Measurements from ENCODE around the gene TRMT1.
A peak's percentile ranks its signal among the peaks of the same experiment; 100 is the strongest.

TRMT1 gene

DNA sequence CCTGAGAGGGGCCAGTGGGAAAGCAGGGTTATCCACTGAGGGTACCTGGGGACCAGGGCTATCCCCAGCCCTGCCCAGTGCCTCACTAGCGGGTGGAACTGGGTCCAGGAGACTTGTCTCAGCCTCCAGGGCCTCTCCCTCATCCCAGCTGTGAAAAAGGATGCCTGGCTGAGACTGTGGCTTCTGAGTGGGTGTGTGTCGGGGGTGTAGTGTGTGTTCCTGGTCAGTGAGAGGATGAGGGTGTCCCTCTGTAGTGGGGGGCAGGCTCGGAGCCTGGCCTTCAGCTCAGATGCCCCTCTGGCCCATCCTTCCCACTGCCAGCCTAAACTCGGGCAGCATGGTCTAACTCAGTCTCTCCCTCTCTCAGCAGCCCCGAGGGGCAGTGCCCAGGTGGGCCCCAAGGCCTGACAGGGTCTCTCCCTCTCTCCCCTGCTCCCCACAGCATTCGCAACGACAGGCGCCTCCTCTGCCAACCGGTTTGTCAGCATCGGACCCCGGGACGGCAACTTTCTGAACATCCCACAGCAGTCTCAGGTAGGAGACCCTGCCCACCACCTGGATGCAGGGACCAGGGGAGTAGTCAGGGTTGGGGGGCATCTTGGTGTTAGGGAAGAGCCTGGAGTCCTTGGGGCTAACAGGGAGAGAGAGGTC, 26.6 kb downstream of the TRMT1 start:
- DNase-seq, result no peak

DNA sequence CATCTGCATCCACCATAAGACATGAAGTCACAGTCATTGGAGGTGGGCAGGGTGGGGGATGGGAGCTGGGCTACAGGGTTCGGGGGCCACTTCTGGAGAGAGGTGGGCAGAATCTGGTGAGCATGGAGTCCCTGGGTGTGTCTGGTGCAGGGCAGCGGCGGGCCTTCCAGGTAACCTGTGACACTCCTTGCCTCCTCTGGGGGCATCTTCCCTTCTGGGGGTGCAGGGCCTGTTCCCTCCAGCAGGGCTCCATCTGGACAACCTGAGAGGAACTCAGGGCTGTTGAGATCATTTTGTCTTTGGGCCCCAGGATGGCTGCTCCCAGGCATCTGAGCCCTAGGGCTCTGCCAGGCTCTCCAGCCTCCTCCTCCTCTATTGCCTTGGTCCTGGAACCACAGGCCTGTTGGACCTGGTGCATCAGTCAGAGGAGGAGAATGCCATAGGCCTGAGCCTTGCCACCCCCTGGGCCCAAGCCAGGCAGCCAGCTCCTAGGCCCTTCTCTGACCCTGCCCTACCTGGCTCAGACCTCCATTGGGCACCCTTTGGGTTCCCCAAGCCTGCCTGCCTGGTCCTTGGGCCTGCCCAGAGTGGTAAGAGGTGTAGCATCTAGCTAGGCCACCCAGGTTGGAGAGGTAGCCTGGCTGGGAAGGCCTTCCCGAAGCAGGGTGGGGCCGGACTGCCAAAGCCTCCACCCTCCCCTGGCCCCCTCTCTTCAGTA, 27.2 kb downstream of the TRMT1 start:
- no peak for DNase-seq

DNA sequence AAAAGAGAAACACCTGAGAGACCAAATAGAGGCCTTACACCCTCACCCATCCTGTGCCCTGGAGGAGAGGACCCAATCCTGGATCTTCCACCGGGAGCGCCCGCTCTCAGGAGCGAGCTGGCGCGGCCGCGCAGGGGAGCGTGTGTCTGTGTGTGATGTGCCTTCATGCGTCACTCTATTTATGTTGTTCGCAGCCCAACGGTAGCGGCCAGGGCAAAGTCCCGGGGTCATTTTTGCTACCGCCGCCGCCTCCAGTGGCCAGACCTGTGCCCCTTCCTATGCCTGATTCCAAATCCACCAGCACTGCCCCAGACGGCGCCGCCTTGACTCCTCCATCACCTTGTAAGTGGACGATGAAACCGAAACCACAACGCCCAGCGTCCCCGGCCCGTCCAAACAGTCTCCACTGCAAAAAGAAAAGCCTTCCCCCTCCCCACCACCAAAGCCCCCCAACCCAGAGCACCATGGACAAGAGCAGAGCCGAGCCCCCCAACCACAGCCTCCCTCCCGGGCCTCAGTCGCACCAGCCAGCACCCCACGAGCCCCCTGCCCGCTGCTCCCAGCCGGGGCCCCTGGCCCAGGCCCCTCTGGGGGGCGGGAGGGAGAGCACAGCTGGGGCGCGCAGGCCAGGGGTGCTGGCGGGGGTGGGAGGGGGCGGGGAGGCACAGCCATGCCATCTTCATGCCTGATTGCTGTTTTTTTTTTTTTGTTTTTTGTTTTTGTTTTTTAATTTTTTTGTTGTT, 28.6 kb downstream of the TRMT1 start:
- no peak for DNase-seq

DNA sequence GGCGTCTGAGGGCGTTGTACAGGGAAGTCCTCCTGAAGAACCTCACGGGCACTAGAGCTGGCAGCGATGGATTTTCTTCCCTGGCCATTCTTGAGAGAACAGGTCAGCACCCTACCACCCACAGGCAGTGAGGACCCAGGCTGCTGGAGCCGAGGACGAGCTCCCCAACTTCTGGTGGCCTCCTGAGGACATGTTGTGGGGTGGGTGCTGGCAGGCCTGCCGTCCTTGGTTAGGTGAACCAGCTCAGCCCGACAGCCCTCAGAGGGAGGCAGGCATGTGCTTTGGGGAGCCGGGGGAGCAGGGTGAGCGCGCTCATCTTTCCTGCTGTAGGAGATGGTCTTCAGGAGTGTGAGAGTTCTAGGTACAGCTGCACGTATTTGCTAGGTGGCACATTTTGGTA, 29.2 kb downstream of the TRMT1 start:
- no peak for DNase-seq

DNA sequence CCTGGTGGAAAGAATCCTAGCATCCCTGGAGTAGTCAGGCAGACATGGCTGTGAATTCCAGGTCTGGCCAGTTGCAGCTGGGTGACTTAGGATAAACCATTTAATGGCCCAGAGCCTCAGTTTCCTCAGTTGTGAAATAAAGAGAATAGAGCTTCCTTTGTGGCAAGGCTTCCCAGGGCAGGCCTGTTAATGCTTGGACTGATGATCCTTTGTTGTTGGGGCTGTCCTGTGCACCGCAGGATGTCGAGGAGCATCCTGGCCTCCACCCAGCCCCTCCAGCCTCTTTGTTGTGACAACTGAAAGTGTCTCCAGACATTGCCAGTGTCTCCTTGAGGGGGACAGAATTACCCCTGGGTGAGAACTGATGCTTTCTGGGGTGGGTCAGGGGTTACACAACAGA, 30.2 kb downstream of the TRMT1 start:
- no peak for DNase-seq

DNA sequence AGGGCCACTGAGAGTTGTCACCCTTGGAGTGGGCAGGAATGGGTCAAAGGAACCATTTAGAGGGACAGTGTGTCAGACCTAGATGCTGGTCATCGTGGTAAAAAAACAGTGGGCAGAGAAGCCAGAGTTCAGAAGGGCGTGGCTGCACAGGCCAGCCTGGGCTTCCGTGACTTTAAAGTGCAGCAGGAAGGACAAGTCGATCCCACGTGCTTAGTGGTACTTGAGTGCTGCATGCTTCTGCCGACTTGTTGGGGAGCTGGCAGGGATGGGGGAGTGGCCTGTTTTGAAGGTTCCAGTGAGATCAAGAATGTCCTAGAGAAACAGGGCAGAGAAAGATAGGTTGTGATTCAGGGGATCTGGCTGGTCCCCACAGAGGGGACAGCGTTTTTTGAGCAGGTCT, 30.9 kb downstream of the TRMT1 start:
- DNase-seq, result no peak

DNA sequence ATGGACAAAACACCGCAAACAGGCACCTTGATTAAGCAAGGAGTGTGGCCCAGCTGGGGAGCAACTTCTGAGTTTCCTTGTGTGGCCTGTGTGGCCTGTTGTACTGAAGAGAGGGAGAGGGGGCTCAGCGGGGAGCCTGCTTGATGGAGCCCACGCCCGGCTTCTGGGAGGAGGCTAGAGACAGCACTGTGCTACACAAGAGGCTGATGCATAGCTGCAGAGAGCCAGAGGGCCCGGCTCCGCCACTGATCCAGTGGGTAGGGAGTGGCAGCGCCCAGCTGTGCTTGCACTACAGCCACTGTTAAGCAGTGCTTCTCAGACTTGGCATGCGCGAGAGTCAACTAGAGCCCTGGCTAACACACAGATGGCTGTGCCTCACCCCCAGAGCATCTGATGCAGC, 32.9 kb downstream of the TRMT1 start:
- no peak for DNase-seq

DNA sequence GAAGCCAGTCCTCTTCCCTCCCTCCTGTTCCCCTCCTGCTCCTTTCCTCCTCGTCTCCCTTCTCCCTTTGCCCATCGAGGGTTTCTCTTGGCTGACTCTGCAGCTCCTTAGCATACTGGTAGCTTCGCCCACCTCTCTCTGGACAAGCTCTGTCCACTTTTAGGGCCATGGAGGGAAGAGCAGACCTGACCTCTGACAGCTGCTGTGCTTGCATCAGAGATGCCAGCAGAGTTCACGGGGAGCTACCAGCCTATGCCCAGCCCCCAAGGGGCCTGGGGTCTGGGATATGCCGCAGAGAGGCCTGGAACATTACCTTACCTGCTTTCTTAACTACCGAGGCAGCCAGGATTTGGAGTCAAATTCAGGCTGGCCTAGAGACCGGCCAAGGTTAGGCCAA, 33.5 kb downstream of the TRMT1 start:
- no peak for DNase-seq

DNA sequence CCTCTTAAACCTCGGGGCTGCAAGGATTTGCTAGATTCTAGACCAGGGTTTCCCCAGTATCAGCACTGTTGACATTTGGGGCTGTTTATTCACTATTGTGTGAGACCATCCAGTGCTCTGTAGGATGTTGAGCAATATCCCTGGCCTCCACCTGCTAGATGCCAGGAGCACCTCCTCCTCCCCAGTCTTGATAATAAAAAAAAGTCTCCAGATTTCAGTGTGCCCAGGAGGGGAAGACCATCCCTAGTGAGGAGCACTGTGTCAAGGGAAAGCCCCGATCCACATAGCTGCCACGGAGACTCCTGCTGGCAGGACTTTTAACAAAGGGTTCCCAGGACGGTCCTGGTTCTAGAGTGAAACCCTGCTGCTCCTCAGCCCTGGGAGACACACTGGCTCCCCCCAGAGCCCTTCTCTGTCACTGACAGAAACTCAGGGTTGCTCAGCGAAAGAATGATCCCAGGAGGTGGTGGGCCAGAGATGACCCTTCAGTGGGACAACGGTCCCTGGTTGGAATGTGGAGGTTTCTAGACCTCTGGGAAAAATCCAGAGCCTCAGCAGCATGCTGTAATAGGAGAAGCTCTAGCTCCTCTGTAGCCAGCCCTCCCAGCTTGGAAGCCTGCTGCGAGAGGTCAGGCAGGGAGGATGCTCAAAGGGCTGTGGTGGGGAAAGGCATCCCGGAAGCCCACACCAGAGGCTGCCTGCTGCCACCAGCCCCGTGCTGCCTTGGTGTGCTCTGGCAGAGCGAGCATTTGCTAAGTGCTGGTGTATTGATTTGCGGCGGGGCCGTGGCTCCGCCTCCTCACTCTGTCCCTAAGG, 34.1 kb downstream of the TRMT1 start:
- peak; percentile 77 for DNase-seq

DNA sequence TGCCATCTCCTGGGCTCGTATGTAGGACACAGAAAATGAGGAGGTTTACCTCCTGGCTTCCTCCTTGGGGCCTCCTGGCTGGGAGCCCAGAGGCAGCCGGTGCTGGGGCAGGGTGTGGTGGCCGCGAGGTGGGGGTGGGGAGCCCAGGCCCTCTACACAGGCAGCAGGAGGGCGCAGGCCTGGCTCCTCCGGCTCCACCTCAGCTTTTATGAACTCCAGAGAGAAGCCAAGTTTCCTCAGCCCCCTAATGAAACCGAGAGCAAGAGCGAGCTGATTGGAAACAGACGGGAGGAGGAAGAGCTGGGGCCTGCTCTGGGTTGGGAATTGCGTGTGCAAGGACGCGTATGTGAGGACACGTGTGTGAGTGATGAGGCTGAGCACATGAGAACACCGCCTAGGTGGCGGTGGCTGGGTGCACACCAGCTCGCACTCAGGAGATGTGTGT, 37.0 kb downstream of the TRMT1 start:
- peak; percentile 94 for DNase-seq

DNA sequence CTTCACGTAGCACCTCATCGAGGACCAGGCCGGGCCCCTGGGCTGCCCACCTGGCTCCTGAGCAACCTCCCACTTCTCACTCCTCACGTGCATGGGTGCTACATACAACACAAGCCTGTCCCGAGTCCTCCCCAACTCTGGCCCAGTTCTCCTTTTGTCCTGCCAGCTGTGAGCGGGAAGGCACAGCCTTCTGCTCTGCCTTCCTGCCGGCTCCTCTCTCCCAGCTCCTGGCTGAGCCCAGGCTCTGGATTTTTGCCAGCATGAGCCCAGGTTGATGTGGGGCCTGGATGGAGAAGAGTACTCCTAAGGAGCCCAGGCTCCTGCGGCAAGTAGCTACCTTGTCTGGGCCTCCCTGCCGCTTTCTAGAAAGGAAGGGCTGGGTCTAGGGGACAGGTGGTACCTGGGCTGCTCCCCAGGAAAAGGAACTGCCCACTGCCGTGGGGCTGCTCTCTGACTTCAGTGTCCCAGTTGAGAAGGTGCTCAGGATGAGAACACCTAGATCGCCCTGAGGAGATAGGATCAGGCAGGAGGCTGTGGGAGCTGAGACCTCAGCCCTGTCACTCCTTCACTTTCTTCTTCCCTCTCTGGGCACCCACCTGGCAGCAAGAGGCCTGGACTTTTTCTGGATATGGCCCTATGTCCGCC, 37.5 kb downstream of the TRMT1 start:
- DNase-seq, result peak; percentile 34

DNA sequence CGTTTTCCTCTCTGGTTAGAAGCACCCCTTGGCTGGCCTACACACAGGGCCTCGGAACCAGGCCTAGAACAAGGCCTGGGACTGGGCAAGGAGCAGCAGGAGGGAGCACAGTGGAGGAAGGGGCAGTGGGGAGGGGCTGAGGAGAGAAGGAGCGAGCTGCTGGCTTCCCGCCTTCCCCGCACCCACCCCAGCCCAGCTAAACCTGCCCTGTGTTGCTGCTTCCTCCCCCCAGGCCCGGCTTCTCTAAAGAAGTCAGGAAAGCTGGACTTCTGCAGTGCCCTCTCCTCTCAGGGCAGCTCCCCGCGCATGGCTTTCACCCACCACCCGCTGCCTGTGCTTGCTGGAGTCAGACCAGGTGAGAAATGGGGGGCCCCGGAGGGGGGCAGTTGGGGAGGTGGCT, 38.2 kb downstream of the TRMT1 start:
- DNase-seq, result no peak

DNA sequence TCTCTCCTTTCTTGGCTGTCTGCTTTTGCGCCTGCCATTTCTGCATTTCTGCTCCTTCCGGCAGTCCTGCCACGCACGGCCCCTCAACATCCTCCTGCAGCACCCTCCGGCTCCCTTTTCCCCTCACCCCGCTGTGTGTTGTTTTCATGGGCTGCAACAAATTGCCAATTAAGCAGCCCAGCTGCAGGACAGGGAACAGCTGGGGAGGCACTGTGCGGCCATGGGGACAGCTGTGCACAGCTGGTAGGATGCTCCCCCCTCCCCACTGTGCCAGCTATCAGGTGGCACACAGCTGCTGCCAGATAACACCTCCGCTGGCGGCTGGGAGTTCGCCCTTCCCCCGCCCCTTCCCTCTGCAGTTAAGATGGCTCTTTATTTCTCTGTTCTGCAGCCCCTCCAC, 39.3 kb downstream of the TRMT1 start:
- no peak for DNase-seq

DNA sequence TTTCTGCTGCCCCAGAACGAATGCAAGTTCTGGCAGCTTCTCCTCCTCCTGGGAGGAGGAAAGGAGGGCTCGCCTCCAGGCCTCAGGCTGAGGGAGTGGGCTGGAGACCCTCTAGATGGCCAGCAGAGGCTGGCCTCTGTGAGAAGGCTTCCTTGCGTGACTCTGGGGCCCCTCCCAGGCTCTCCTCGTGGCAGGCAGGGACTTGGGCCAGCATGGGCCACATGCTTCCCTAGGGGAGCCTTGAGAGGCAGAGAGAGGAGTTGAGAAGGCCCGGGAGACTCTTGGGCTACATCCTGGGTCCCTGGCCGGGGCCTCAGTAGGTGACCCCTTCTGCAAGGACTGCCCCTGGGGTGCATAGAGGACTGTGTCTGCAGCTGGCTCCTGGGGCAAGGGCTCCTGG, 39.8 kb downstream of the TRMT1 start:
- DNase-seq, result no peak

DNA sequence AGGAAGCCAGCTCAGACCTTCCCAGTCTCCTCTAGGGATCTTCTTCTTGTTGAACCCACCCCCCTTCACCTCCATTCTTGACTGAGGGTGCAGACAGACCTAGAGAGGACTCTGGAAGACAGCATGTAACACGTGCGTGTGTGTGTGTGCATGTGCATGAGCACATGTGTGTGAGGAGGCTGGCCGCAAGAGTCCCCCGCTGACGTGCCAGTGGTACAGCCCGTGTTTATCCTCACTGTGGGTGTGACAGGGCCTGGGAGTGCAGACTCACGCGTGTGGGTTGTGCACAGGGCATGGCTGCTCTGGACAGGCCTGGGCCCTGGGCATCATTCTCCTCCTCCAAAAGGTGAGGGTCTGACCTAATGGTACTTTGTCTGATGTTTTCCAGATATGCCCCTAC, 40.2 kb downstream of the TRMT1 start:
- DNase-seq, result no peak

DNA sequence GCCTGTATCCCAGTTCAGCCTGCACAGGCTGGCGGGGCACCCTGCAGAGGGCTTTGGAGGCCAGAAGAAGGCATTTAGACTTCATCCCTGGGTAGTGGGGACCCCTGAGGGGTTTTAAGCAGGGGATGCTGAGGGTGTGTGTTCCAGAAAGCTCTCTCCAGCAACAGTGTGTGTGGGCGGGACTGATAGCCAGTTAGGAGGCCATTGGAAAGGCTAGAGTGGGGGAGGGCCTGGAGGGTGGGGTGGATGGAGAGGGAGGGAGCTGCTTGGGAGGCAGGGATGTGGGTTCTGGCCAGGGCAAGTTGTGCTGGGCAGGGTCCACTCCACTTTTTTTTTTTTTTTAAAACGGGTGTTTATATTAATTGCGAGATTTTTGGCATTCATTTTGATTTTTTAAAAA, 42.2 kb downstream of the TRMT1 start:
- DNase-seq, result no peak

DNA sequence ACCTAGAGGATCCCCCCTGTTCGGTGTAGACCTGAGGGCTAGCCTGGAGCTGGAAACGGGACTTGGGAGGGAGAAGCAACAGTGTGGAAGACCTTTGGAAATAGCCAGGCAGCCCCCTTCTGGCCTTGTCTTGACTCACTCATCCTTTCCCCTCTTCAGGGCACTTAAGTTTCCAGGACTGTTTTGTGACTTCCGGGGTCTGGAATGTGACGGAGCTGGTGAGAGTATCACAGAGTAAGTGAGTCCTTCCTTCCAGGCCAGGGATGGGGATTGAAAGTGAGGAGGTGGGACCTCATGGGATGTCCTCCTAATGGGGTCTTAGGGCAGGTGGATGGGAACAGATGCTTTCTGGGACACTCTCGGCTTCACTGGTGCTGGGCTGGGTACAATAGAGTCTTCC, 43.3 kb downstream of the TRMT1 start:
- DNase-seq, result no peak

DNA sequence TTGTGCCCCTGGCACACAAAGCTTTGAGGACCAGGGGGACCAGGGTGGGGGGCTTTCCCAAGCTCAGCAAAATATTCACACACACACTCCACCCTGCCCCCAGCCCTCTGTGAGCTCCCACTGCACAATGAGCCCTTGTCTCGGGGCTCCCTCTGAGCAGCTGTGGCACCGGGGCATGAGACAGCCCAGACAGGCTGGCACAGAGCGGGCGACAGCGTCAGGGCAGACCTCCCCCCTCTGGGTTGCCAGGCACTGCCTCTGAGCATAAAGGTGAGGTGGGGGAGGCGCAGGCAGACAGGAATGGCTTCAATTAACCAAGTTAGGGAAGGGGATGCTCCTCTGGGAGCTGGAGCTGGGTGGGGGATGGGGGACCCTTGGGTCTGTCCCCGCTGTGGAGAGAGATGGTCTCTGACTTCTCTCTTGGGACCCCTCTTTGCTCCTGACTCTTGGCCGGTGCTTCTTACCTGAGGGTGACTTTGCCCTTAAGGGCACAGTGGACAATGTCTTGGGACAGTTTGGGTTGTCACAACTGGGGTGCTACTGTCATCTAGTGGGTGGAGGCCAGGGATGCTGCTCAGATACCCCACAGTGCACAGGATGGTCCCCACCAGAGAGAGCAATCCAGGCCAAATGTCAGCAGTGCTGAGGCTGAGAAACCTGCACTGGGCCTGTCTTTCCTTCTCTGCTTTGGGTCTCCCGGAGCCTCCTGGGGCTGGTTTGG, 44.2 kb downstream of the TRMT1 start:
- DNase-seq, result no peak

DNA sequence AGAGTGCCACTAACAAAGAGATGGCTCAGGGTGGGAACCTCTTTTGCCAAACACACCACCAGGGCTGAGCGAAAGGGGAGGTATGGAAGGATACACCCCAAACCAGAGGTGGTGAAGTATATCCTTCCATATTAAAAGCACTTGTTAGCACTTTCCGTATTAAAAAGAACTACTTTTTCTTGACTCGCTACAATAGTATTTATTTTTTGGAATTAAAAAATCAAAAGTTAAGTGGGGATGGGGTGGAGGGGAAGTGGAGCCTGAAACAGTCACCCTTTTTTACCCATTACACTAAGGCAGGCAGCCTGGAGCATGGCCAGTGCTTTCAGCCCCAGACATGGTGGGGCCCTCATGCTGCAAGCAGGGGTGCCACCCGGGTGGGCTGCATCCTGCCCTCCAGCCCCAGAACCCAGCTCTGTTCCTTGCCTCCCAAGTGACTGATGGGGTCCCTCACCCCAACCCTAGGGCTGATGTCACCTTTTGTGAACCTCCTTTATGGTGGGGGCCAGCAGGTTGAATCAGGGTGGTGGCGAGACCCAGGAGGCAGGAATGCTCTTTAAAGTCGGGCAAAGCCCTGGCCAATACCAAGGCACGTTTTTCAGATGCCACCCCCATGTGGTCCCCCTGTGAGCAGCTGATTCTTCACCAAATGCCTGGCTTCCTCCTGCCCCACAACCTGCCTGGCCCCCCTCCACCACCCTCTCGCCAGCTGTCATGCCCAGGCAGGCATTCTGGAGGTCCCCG, 44.9 kb downstream of the TRMT1 start:
- DNase-seq, result no peak

DNA sequence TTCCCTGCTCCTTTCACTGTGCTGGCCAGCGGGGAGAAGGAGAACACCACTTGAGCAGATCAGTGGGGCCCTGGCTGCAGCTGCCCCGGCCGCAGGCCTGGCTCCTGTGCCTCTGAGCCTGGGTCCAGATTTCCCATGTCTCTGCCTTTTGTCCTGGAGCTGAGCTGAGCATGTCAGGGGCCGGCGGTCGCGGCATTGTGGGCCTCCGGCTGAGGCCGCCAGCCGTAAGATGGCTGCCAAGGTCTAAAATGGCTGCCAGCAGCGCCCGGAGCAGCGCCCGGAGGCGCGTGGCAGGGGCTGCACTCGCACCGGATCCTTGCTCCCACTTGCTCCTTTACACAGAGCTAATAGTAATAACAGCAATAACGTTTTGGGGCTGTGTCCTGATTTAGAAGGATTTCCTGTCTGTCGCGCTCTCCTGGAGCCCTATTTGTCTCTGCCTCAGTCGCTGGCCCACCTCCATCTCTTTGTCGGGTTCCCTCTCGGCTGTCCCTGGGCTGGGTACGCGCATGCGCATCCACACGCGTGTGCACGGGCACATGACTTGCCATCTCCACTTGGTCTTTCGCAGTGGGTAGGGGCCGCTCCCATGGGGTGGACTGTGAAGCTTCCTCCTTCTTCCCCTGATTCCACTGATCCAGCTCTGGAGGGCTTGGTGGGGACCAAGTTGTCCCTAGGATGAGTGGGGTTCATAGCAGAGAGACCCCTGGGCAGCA, 46.0 kb downstream of the TRMT1 start:
- DNase-seq, result no peak
